SU-DHL-6 (cell line): ENCODE measurements around the gene SCN8A.
"Not testable (repeated sequence)": the region's sequence is repeated elsewhere in the genome, so short reads cannot be mapped to it uniquely, and the experiment has no call there.

Experiments
- H2AFZ ChIP-seq: fragments of 200-600 bp; sonication (generic); 2 replicates; pipeline ENCODE4 v1.6.1; 2014; ENCODE audit warnings: low read depth, mild to moderate bottlenecking, moderate library complexity, mixed read lengths, antibody characterized with exemption, low read length; ENCODE audit not compliant: severe bottlenecking
- H3F3A ChIP-seq: fragments of 200-600 bp; shearing (Covaris generic); 2 replicates; pipeline ENCODE4 v1.6.0; 2016; ENCODE audit warnings: antibody characterized with exemption, mild to moderate bottlenecking; ENCODE audit not compliant: insufficient read depth
- H3K27ac ChIP-seq: fragments of 200-600 bp; sonication (generic); 2 replicates; pipeline ENCODE4 v1.5.1; 2016; ENCODE audit warnings: low read depth, mild to moderate bottlenecking, low read length, moderate library complexity, mixed read lengths
- H3K27me3 ChIP-seq: fragments of 200-600 bp; sonication (generic), shearing (Covaris generic); 2 replicates; pipeline ENCODE4 v1.6.0; 2014; ENCODE audit warnings: mild to moderate bottlenecking, low read length
- H3K36me3 ChIP-seq: fragments of 200-600 bp; sonication (generic); 2 replicates; pipeline ENCODE4 v1.6.1; 2014; ENCODE audit warnings: mild to moderate bottlenecking, low read length, mixed read lengths
- H3K4me2 ChIP-seq: fragments of 300-600, 200-600 bp; shearing (Covaris generic), sonication (generic); 2 replicates; pipeline ENCODE4 v1.6.0; 2014; ENCODE audit warnings: low read length, low read depth, mild to moderate bottlenecking; ENCODE audit not compliant: poor library complexity, severe bottlenecking
- H3K4me3 ChIP-seq: fragments of 200-600 bp; sonication (generic); 2 replicates; pipeline ENCODE4 v1.5.1; 2014; ENCODE audit warnings: antibody characterized with exemption, low read length, mild to moderate bottlenecking, mixed read lengths; ENCODE audit not compliant: insufficient read depth, poor library complexity, severe bottlenecking
- H3K79me2 ChIP-seq: fragments of 200-600 bp; sonication (generic); 2 replicates; pipeline ENCODE4 v1.6.1; 2014; ENCODE audit warnings: mild to moderate bottlenecking, low read length, moderate library complexity; ENCODE audit not compliant: insufficient read depth
- H3K9ac ChIP-seq: fragments of 200-600 bp; sonication (generic); 2 replicates; pipeline ENCODE4 v1.7.0; 2014; ENCODE audit warnings: mild to moderate bottlenecking, low read length
- H3K9me2 ChIP-seq: fragments of 200-600 bp; sonication (generic); replicated peaks from 2 replicates; pipeline ENCODE4 v1.6.1; 2014; ENCODE audit warnings: low read length; ENCODE audit not compliant: insufficient read depth
- H3K9me3 ChIP-seq: fragments of 200-600 bp; sonication (generic); 2 replicates; pipeline ENCODE4 v1.6.1; 2014; ENCODE audit warnings: low read length, mixed read lengths; ENCODE audit not compliant: insufficient read depth
- H4K20me1 ChIP-seq: fragments of 200-600 bp; sonication (generic); 2 replicates; pipeline ENCODE4 v1.6.1; 2014; ENCODE audit warnings: low read depth, mild to moderate bottlenecking, antibody characterized with exemption, low read length, moderate library complexity, mixed read lengths
- CTCF ChIP-seq: fragments of 200-600 bp; sonication (generic); IDR thresholded peaks from one replicate; pipeline ENCODE4 v1.5.1; 2017; ENCODE audit warnings: antibody characterized with exemption, mild to moderate bottlenecking, low read length, moderate library complexity; ENCODE audit not compliant: insufficient read depth, poor library complexity, severe bottlenecking
- EZH2phosphoT487 ChIP-seq: fragments of 200-600 bp; sonication (generic), shearing (Covaris generic); conservative IDR thresholded peaks from 2 replicates; pipeline ENCODE4 v1.6.1; 2018; ENCODE audit warnings: mild to moderate bottlenecking, antibody characterized with exemption, low read length, moderate library complexity, mixed read lengths

SCN8A gene

DNA sequence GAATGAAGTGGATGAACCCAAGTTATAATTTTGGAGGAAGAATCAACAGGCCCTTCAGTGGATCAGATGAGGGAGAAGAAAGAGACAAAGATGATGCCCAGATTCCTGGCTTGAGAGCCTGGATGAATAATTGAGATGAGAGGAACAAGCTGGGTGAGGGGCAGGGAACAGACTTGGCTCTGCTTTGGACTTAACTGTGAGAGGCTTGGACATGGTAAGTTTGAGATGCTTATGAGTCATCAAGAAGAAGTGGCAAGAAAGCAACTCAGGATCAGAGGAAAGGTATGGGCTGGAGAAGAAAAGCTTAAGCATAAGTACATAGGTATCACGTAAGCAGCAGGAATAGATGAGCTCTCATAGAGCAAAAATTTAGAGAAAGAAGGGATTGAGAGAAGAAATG, 202.2 kb downstream of the SCN8A start:
- Histone ChIP-seq H3K9me3 (no peaks in the 10 kb centered on the region), H3K9ac (no peak overlapping the region), H2AFZ (no peak overlapping the region), H3K4me3 (no peak overlapping the region), H3K9me2 (no peaks in the 10 kb centered on the region), H3K27me3 (no peaks in the 10 kb centered on the region), H3K27ac (no peak overlapping the region), H4K20me1 (no peaks in the 10 kb centered on the region), H3F3A (no peaks in the 10 kb centered on the region), H3K4me2 (no peak overlapping the region), H3K79me2 (no peaks in the 10 kb centered on the region), H3K36me3 (no peaks in the 10 kb centered on the region)
- TF ChIP-seq EZH2phosphoT487, result no peak
- TF ChIP-seq CTCF, result no peak

GRCh38 chr12:51797301-51797700, 206.3 kb downstream of the SCN8A start:
- Histone ChIP-seq H3K27me3 (no peaks in the 10 kb centered on the region), H3K36me3 (no peaks in the 10 kb centered on the region), H3K79me2 (no peaks in the 10 kb centered on the region), H3K4me3 (no peak overlapping the region), H4K20me1 (no peaks in the 10 kb centered on the region), H3F3A (no peaks in the 10 kb centered on the region), H3K9me3 (no peaks in the 10 kb centered on the region), H2AFZ (no peak overlapping the region), H3K4me2 (no peak overlapping the region), H3K9me2 (no peaks in the 10 kb centered on the region), H3K27ac (no peak overlapping the region), H3K9ac (no peak overlapping the region)
- TF ChIP-seq EZH2phosphoT487 (no peak), CTCF (no peak)

DNA sequence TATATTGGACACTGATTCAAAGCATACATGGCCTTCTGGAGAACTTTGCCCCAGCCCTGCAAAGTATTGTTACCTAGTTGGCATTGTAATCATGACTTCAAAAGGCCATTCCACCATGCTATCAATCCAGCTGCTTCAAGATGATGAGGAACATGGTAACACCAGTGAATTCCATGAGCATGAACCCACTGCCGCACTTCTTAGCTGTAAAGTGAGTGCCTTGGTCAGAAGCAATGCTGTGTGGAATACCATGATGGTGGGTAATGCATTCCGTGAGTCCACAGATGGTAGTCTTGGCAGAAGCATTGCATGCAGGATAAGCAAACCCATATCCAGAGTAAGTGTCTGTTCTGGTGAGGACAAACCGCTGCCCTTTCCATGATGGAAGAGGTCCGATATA, 207.0 kb downstream of the SCN8A start:
- not testable (repeated sequence) for H3K36me3 ChIP-seq, H3K27ac ChIP-seq, H3K27me3 ChIP-seq, H2AFZ ChIP-seq, H3K4me3 ChIP-seq, H3K9ac ChIP-seq, H3K9me2 ChIP-seq, H3K9me3 ChIP-seq, H3K4me2 ChIP-seq, H4K20me1 ChIP-seq, H3K79me2 ChIP-seq, H3F3A ChIP-seq

DNA sequence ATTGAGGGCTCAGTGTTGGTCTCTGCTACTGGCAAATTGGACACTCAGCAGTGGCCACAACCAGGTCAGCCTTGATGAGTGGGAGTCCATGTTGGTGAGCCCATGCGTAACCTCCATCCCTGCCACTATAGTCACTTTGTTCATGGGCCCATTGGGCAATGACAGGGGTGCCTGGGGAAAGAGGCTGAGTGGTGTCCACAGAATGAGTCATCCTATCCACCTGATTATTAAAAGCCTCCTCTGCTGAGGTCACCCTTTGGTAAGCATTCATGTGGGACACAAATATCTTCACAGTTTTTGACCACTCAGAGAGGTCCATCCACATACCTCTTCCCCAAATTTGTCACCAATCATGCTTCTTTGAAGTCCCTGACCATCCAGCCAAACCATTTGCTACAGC, 207.5 kb downstream of the SCN8A start:
- Histone ChIP-seq H3K36me3 (no peaks in the 10 kb centered on the region), H3K27ac (no peak overlapping the region), H3K9me3 (no peaks in the 10 kb centered on the region), H3K9me2 (no peaks in the 10 kb centered on the region), H3K79me2 (no peaks in the 10 kb centered on the region), H3F3A (no peaks in the 10 kb centered on the region), H4K20me1 (no peaks in the 10 kb centered on the region), H3K4me2 (no peak overlapping the region), H3K9ac (no peak overlapping the region), H3K4me3 (no peak overlapping the region), H3K27me3 (no peaks in the 10 kb centered on the region), H2AFZ (no peak overlapping the region)
- TF ChIP-seq CTCF (no peak), EZH2phosphoT487 (no peak)
